Activated CD8-positive, alpha-beta memory T cell treated with anti-CD3 and anti-CD28 coated beads for 4 hours (primary cell): Measurements from ENCODE around the gene IL20RA.
"Not testable (repeated sequence)": the region's sequence is repeated elsewhere in the genome, so short reads cannot be mapped to it uniquely, and the experiment has no call there.

Experiments
- DNase-seq, 2 donors: peaks; one replicate each; pipeline ENCODE4 v3.0.0-alpha.2; 2020; ENCODE audit warnings: low read depth in 2 of 2

Gene IL20RA

DNA sequence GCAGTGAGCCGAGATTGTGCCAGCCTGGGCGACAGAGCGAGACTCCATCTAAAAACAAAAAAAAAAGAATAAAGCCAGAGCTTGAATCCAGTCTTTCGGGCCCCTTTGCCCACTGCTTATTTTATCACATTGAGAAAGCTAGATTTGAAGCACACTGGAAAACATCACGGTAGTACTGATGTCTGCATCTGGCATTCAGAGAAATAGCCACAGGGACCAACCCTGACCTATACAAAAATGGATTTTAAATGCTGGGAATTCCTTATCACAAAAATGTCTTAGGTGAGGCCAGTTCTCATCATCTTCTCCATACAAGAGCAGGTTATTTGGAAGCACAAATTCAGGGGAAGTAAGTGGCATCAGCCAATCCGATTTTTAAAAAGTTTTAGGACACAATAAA, 73.2 kb downstream of the IL20RA start:
- DNase-seq = no peak

DNA sequence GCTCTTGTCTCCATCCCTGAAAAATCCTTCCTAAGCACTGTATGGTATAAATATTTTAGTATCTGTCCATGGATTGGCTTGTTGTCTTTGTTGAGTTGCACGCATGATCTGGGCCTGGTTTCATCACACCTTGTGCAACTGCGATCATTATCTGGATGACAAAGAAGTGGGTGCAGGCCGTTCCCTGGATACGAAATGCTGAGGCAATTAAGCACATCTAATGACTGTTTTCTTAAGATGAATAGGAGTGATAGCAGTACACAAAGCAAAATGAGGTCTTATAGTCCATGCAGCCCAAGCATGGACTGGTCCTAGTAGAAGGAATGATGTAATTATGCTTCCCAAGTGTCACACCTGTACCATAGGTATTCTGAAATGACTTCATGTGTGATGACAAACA, 74.8 kb downstream of the IL20RA start:
- no peak for DNase-seq

DNA sequence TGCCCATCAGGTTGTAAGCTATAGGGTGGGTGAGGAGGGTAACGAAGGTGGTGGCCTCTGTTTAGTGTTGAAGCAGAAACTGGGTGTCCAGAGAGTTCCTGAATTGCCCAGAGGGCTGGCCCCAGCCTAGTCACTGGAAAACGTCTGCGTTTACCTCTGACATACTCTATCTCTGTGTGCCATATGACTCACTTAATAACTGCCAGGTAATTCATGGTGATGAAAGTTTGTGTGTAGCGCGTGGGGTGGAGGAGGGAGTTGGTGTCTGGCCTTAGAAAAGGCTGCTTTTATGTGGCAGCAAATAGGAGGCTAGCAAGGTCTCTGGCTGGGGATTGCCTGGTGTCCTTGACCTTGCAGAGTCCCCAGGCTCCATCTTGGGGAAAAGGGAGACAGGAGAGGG, 75.3 kb downstream of the IL20RA start:
- DNase-seq = no peak

DNA sequence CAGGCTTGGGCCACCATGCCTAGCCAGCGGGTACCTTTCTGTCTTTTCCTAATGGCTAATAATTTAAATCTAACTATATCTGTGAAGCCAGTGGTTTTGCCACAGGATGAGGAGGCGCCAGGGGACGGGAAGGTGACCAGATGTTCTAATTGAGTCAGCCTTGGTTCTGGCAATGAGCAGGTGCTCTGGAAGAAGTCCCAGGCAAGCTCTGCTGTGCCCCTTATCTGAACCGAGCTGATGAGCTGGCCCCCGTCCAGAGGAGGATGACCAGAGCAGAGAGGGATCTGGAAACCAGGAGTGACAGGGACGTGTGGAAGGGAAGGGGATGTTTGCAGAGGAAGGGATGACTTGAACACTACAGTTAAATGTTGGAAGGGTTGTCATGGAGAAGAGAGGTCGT, 75.9 kb downstream of the IL20RA start:
- DNase-seq = no peak

DNA sequence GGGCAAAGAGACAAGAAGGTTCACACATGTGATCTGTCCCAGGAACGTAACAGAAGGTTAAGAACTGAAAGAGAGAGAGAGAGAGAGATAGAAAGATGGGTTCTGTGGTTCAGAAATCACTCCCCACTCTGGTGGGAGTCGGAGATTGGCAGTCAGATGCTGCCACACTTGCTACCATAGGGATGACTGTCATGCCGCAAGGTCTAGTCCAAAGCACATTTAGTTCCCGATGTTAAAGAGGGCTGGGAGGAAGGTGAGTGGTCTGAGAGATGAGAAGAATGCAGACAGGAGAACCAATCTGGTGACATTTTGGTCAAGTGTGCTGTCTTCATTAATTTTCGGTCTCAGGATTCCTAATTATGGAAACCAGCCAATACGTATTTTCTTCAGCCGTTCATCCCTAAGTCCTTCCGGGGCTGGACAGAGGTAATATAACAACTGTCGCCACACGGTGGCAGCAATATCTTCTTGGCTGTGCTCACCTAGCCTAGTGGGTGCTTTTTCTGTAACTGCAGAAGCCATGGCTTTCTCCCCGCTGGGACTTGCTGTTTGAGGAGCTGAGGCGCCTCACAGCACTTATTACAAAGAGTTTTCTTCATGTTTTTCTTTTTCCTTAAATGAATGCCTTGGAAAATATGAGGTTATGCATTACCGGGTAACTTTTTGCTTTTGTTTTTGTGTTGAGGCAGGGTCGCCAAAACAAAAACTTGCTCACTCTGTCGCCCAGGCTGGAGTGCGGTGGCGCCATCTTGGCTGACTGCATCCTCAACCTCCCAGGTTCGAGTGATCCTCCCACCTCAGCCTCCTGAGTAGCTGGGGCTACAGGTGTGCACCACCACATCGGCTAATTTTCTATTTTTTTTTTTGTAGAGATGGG, 76.7 kb downstream of the IL20RA start:
- DNase-seq = peak; percentile 13 to 32

DNA sequence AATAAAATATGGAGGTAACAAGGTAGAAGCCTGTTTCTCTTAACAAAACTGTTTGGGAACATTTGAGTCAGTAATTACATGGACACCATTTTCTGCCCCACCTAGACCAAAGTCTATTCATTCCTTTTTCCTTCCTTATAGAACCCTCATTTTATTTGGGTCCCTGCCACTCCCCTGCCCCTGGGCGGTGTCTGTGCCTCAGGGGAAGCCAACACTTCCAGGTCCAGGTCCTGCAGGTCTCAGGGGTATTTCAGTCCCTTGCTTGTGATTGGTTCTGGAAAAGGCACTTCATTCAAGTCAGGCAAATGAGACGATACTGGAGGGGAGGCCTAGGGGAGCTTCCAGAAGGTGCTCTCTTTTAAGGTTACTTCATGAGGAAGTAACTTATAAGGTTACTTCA, 80.4 kb downstream of the IL20RA start:
- DNase-seq = no peak

DNA sequence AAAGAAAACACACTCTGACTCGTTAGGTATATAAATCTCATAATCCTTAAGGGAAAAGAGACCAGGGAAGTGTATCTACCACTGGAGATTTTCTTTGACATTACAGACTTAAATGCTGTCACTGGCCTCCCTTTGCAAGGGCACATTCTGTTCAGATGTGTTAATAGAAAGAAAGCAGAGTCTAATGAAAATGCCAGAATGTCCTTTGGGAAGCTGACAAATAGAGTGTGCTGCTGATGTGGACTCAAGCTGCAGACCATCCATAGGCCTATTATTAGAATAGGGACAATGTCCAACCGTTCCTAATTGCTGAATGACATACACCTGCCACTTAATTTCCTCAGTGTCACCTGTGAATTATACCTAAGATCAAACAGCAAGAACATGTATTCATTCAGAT, 81.5 kb downstream of the IL20RA start:
- DNase-seq = no peak

DNA sequence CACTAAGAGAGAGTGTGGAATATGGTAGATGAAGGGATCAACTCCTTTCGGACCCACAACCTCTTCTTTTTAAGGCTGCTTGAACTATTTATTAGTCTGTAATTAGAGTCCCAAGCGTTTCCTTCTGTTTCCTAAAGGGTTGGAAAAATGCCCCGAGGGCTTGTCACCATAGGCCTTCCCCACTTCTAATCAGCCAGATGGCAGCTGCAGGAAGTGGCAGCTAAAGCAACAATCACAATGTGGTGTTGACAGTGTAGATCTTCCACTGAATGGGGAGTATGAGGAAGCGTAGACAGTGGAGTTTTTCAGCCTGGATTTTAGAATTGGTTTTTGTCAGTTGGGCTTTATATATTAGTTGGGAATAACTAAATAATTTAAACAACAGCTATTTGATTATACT, 82.1 kb downstream of the IL20RA start:
- DNase-seq = no peak

DNA sequence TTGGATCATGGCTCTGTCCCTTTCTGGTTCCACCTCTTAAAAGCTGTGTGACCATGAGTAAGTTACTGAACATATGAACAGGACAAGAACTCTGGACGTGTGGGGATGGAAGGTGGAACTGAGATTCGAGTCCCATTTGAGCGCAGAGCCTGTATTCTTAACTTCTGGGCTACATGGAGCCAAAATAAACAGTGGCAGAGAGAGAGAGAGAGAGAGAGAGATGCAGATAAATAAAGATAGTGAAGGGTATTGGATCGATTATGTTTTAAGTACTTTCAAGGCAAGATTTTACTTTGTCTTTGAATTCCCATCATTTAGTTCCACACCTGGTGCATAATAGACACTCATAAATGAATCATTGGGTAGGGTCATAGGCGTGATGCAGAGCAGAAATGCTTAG, 82.9 kb downstream of the IL20RA start:
- DNase-seq = no peak

DNA sequence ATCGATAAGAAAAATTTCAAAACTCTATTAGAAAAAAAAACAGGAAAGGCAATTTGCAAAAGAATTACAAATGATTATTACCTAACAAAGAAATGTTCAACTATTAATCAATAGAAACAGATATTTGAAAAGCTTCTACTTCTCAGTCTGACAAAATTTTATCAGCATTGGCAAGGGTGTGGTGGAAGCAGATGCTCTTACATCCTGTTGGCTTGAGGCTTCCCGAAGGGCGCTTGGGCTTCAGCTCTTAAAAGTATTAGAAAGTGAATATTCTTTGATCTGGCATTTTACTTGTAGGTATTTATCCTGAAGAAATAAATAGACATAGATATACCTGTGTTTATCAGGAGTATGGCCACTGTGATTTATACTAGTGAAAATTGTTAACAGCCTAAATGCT, 84.0 kb downstream of the IL20RA start:
- no peak for DNase-seq

DNA sequence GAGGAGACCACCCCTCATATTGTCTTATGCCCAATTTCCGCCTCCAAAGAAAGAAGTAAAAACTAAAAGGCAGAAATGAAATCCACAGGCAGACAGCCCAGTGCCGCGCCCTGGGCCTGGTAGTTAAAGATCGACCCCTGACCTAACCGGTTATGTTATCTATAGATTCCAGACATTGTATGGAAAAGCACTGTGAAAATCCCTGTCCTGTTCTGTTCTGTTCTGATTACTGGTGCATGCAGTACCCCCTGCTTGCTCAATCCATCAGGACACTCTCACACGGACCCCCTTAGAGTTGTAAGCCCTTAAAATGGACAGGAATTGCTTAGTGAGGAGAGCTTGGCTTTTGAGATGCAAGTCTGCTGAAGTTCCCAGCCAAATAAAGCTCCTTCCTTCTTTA, 84.8 kb downstream of the IL20RA start:
- DNase-seq = not testable (repeated sequence)

DNA sequence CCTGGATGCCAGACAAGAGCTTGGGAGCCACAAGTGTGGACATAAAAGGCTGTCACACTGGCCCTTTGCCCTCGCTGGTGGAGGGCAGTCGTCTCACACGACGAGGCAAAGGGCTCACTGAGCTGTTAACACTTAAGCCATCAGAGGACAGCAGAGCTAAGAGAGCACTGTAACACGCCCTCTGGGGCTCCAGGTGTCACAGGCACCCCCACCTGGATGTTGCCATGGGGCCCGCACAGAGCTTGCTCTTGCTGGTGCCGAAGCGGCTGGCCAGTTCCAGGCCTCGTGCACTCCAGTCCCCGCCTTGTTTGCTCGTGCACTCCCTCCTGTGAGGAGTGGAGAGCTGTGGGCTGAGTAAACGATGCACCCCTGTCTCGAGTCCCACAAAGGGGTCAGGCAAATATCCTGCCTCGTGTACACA, 85.3 kb downstream of the IL20RA start:
- no peak for DNase-seq

DNA sequence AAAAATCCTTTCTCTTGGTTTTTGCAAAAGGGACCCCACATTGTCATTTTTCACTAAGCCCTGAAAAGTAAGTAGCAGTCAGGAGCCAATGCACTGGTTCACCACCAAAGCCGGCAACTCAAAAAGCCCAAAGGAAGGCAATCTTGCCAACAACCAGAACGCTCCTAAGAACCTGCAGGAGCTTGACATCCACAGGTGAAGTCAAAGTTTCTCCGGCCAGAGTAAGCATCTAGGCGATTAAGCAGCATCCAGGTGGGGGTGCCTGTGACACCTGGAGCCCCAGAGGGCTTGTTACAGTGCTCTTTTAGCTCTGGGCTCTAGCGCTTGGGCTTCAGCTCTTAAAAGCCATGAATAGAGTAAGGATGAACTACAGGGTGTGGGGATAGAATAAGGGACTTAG, 86.6 kb downstream of the IL20RA start:
- no peak for DNase-seq

DNA sequence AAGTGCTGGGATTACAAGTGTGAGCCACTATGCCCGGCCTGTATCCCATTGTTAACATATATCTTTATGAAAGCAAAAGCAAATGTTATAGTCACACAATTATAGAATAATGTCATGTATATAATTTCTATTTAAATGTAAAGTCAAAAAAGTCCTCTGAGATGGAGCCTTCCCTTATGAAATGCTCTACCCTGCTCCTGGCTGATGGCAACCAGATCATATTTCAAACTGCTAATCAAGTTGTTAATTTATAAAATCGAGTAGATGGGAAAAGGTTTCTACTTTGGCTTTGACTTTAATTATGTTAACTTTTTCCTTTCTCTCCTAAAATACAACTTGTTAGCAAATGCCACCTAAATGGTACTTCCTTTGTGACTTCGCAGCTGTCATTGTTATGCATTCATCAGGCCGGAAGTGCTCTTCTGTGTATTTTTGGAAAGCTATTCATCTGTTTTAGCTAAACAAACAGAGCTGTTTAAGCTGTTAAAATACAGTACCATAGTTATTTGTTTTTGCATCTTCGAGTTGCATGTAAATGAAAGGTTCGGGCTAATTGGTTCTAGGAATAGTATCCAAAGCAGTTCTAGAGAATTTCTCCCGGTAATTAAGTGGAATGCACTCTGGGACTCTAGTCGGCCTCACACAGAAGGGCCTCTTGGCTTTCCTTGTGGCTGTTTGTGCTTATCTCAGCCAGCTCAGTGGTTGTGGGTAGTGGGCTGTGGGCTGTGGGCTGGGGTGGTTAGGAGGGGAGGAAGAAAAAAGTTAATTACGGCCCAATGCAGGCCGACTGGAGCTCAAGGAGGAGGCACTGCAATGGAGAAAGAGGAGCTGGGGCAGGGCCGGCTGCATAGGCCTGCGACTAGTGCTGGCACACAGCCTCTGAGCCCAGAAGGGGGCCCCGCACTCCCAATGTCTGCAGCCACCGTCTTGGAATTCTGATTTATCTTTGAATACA, 87.9 kb downstream of the IL20RA start:
- DNase-seq = no peak

DNA sequence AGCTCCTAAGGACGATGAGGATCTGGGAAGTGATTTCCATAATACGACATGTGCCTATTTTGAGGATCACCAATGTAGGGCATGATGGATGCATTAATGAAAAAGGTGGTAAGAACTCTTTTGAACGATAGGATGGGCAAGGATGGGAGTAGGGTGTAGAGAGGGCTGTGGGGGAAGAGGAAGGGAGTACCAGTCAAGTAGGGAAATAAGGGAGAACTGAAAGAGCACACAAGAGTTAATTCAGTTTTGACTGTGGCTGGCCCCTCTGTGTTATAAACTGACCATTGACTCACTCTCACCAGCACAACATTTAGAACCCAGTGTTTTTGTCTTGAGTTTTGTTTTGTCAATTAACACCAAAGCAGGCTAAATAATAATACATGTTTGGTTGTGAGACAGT, 89.6 kb downstream of the IL20RA start:
- no peak for DNase-seq

DNA sequence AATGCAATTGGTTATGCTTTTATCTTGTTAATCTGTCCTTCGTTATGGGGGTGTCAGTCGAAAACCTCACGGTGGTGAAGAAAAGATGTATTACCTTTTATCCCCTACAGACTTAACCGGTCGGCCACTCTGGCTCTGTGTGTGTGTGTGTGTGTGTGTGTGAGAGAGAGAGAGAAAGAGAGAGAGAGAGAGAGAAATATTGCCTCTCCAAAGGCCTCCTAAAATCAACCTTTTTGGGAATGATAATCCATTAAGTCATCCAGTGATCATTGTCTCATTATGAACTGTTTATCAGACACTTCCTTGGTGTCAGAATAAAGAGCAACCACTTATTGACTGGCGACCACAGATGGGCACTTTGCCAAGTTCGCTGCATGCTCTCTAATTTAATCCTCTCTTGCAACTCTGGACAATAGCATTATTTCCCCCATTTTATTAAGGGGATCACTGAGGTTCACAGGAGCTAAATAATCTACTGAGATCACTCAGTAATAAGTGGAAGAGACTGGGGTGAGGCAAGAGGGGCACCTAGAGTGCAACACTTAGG, 92.0 kb downstream of the IL20RA start:
- DNase-seq = no peak

DNA sequence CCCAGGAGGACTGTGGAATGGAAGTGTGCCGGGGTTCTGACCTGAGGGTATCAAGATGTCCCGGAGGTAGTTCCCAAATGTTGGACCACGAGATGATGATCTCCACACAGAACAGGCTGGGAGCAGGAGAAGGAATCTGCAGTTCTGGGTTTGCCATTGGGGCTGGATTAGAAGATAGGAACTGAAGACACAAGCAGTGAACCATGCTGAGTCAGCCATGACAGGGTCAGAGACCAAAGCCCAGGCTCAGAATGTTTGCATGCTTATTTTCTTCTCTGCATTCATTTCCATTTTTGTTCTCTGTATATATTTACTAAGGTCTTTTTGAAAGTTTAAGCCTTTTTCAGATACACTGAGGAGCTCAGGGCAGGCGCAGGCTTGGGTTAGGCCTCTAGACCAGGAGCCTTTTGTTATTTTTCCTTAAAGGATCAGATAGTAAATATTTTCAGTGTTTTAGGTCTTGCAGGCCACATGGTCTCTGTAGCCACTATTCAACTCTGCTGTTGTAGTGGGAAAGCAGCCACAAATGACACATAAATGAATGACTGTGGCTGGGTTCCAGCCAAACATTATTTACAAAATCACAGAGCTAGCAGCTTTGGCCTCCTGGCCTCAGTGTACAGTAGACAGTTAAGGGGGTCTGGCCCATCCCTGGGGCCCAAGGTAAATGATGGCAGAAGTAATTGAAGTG, 94.2 kb downstream of the IL20RA start:
- no peak for DNase-seq
